HepG2 (cell line): ENCODE measurements around the gene MOV10L1. TPM values are rescaled to one million over a fixed set of nuclear protein-coding genes. Genes with fewer than 3 reads are reported as not detected.

Experiments used
- ADNP ChIP-seq: sonication (generic); formaldehyde crosslinking; IDR thresholded peaks from 2 replicates; pipeline ENCODE4 v1.4.0; 2020; ENCODE audit warnings: missing genetic modification reagents
- BHLHE40 ChIP-seq: IDR thresholded peaks from 2 replicates; pipeline ENCODE4 v1.6.1; 2011; ENCODE audit warnings: low read length, improper control_type of control experiment
- CEBPB ChIP-seq: IDR thresholded peaks from 2 replicates; pipeline ENCODE4 v1.6.1; 2011; ENCODE audit warnings: low read depth, low read length, improper control_type of control experiment, borderline replicate concordance
- DNMT3B ChIP-seq: conservative IDR thresholded peaks from 2 replicates; pipeline ENCODE4 v1.6.1; 2016; ENCODE audit warnings: missing biosample characterization, control low read depth
- FOXA3 ChIP-seq: IDR thresholded peaks from 2 replicates; pipeline ENCODE4 v1.6.1; 2016; ENCODE audit warnings: missing genetic modification reagents, missing compliant biosample characterization
- KDM4B ChIP-seq: sonication (generic); formaldehyde crosslinking; IDR thresholded peaks from 2 replicates; pipeline ENCODE4 v1.4.0; 2020; ENCODE audit warnings: missing genetic modification reagents
- MAFF ChIP-seq: IDR thresholded peaks from 2 replicates; pipeline ENCODE4 v1.6.1; 2011; ENCODE audit warnings: low read depth, low read length, improper control_type of control experiment
- MAFG ChIP-seq: sonication (generic); formaldehyde crosslinking; IDR thresholded peaks from 2 replicates; pipeline ENCODE4 v1.5.1; 2020; ENCODE audit warnings: mild to moderate bottlenecking, missing genetic modification reagents
- NFE2 ChIP-seq: sonication (generic); formaldehyde crosslinking; IDR thresholded peaks from 2 replicates; pipeline ENCODE4 v1.4.0; 2020; ENCODE audit warnings: missing genetic modification reagents
- NFE2L2 ChIP-seq: fragments of 150-350 bp; IDR thresholded peaks from 2 replicates; pipeline ENCODE4 v1.6.1; 2014; ENCODE audit warnings: low read length
- NFKB2 ChIP-seq: sonication (generic); formaldehyde crosslinking; IDR thresholded peaks from 2 replicates; pipeline ENCODE4 v1.4.0; 2020; ENCODE audit warnings: missing genetic modification reagents, borderline replicate concordance
- SAP130 ChIP-seq: IDR thresholded peaks from 2 replicates; pipeline ENCODE4 v1.6.1; 2016; ENCODE audit warnings: low read depth
- SIX4 ChIP-seq: sonication (generic); formaldehyde crosslinking; IDR thresholded peaks from 2 replicates; pipeline ENCODE4 v1.4.0; 2020; ENCODE audit warnings: missing genetic modification reagents
- TCF7L2 ChIP-seq: IDR thresholded peaks from 2 replicates; pipeline ENCODE4 v1.6.1; 2011; ENCODE audit warnings: mild to moderate bottlenecking, low read depth, low read length, moderate library complexity
- ZBTB8A ChIP-seq: sonication (generic); formaldehyde crosslinking; IDR thresholded peaks from 2 replicates; pipeline ENCODE4 v1.4.0; 2020; ENCODE audit warnings: mild to moderate bottlenecking, low read depth, missing genetic modification reagents, borderline replicate concordance
- ZNF205 ChIP-seq: IDR thresholded peaks from 2 replicates; pipeline ENCODE4 v1.6.1; 2018; ENCODE audit warnings: missing biosample characterization, missing genetic modification reagents
- ZNF34 ChIP-seq: sonication (generic); formaldehyde crosslinking; IDR thresholded peaks from 2 replicates; pipeline ENCODE4 v1.4.0; 2020; ENCODE audit warnings: mild to moderate bottlenecking, missing genetic modification reagents, borderline replicate concordance
- ZSCAN12 ChIP-seq: sonication (generic); formaldehyde crosslinking; IDR thresholded peaks from 2 replicates; pipeline ENCODE4 v1.9.0; 2021; ENCODE audit warnings: mild to moderate bottlenecking, missing genetic modification reagents
- polyA plus RNA-seq, 8 experiments: library from polyadenylated mRNA; depleted of rRNA in 3 of 8; stranded (reverse) in 7 of 8; unstranded in 1 of 8; fragments of >200 nt; fragmentation: Illumina TruSeq in 4 of 8; extraction: Trizol in 4 of 8; gene quantifications; 2 replicates each; pipeline versions ENCODE4 v1.2.1 to v1.2.3, GENCODE V29; 2011 to 2016; ENCODE audit warnings: low read depth in 4 of 8, missing spikeins in 1 of 8, mixed read lengths in 1 of 8; ENCODE audit not compliant: insufficient read depth in 1 of 8
- total RNA-seq, 5 experiments: library from RNA; depleted of rRNA; stranded (reverse); fragments of >200 nt; fragmentation: Illumina TruSeq; extraction: Trizol; gene quantifications; 2 replicates each; pipeline ENCODE4 v1.2.3, GENCODE V29; 2016; ENCODE audit warnings: low read depth in 1 of 5
- TF ChIP-seq, protein P1 (sequence below): sonication (generic); formaldehyde crosslinking; IDR thresholded peaks from 2 replicates; pipeline ENCODE4 v1.5.0; 2020; ENCODE audit warnings: missing genetic modification reagents, mild to moderate bottlenecking, borderline replicate concordance
- TF ChIP-seq, protein P2 (sequence below): sonication (generic); formaldehyde crosslinking; IDR thresholded peaks from 2 replicates; pipeline ENCODE4 v1.9.0; 2021; ENCODE audit warnings: mild to moderate bottlenecking, missing genetic modification reagents
- TF ChIP-seq, protein P3 (sequence below): sonication (generic); formaldehyde crosslinking; IDR thresholded peaks from 2 replicates; pipeline ENCODE4 v1.4.0; 2020; ENCODE audit warnings: mild to moderate bottlenecking, missing genetic modification reagents

The MOV10L1 gene
- total and polyA plus RNA-seq, 2 of the 13 experiments (the other 11 are each of a cell fraction or from before 2014, with no cell fraction given), result 0.11 to 0.12 TPM

DNA sequence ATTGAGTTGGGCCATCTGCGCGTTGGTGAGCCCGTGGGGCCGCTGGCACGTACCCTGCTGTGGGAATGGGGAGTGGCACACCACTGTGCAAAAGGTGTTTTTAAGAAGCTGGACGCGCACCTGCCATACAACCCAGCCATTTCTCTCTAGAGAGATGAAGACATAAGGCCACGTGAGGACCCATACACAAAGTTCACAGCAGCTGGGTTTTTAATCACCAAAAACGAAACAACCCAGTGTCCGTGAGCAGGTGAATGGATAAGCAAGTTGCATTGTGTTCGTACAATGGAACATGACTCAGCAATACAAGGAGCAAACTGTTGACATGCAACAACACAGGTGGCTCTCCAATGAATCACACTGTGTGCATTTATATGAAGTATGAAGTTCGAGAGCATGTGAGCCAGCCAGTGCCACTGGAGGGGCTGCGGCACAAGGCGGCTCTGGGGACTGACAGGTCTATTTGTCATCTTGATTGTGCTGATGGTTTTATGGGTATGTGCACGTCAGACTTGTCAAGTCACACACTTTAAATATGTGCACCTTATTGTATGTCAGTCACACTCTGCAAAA is 50.1 kb downstream of the MOV10L1 start (continued):
- TF ChIP-seq ZSCAN12 (no peak), TCF7L2 (no peak), DNMT3B (CRISPR knock-in tag) (0 out of 2 replicates have a peak, but pooled peaks have one; percentile 23), BHLHE40 (0 out of 2 replicates have a peak, but pooled peaks have one; percentile 18), ZBTB8A (CRISPR knock-in tag) (no peak), NFKB2 (CRISPR knock-in tag) (no peak), MAFG (CRISPR knock-in tag) (peak; percentile 77), SAP130 (peak; percentile 66), ZNF34 (CRISPR knock-in tag) (no peak), SIX4 (CRISPR knock-in tag) (no peak), ADNP (no peak), NFE2 (peak; percentile 77; the same call in 1 of the 2 replicates), CEBPB (no peak), MAFF (peak; percentile 96), FOXA3 (peak; percentile 51; the same call in 1 of the 2 replicates), NFE2L2 (peak; percentile 99), KDM4B (CRISPR knock-in tag) (no peak), ZNF205 (CRISPR knock-in tag) (no peak)
- TF ChIP-seq, protein P1, sequence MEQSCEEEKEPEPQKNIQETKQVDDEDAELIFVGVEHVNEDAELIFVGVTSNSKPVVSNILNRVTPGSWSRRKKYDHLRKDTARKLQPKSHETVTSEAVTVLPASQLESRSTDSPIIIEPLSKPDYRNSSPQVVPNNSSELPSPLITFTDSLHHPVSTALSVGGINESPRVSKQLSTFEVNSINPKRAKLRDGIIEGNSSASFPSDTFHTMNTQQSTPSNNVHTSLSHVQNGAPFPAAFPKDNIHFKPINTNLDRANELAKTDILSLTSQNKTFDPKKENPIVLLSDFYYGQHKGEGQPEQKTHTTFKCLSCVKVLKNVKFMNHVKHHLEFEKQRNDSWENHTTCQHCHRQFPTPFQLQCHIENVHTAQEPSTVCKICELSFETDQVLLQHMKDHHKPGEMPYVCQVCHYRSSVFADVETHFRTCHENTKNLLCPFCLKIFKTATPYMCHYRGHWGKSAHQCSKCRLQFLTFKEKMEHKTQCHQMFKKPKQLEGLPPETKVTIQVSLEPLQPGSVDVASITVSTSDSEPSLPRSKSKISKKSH, result no peak
- TF ChIP-seq, protein P2, sequence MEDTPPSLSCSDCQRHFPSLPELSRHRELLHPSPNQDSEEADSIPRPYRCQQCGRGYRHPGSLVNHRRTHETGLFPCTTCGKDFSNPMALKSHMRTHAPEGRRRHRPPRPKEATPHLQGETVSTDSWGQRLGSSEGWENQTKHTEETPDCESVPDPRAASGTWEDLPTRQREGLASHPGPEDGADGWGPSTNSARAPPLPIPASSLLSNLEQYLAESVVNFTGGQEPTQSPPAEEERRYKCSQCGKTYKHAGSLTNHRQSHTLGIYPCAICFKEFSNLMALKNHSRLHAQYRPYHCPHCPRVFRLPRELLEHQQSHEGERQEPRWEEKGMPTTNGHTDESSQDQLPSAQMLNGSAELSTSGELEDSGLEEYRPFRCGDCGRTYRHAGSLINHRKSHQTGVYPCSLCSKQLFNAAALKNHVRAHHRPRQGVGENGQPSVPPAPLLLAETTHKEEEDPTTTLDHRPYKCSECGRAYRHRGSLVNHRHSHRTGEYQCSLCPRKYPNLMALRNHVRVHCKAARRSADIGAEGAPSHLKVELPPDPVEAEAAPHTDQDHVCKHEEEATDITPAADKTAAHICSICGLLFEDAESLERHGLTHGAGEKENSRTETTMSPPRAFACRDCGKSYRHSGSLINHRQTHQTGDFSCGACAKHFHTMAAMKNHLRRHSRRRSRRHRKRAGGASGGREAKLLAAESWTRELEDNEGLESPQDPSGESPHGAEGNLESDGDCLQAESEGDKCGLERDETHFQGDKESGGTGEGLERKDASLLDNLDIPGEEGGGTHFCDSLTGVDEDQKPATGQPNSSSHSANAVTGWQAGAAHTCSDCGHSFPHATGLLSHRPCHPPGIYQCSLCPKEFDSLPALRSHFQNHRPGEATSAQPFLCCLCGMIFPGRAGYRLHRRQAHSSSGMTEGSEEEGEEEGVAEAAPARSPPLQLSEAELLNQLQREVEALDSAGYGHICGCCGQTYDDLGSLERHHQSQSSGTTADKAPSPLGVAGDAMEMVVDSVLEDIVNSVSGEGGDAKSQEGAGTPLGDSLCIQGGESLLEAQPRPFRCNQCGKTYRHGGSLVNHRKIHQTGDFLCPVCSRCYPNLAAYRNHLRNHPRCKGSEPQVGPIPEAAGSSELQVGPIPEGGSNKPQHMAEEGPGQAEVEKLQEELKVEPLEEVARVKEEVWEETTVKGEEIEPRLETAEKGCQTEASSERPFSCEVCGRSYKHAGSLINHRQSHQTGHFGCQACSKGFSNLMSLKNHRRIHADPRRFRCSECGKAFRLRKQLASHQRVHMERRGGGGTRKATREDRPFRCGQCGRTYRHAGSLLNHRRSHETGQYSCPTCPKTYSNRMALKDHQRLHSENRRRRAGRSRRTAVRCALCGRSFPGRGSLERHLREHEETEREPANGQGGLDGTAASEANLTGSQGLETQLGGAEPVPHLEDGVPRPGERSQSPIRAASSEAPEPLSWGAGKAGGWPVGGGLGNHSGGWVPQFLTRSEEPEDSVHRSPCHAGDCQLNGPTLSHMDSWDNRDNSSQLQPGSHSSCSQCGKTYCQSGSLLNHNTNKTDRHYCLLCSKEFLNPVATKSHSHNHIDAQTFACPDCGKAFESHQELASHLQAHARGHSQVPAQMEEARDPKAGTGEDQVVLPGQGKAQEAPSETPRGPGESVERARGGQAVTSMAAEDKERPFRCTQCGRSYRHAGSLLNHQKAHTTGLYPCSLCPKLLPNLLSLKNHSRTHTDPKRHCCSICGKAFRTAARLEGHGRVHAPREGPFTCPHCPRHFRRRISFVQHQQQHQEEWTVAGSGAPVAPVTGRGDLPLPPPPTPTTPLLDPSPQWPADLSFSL (CRISPR knock-in tag), result peak; percentile 43; the same call in 1 of the 2 replicates
- TF ChIP-seq, protein P3, sequence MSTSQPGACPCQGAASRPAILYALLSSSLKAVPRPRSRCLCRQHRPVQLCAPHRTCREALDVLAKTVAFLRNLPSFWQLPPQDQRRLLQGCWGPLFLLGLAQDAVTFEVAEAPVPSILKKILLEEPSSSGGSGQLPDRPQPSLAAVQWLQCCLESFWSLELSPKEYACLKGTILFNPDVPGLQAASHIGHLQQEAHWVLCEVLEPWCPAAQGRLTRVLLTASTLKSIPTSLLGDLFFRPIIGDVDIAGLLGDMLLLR, result no peak
